Ectodermal cell (in vitro differentiated cells): ENCODE measurements around the gene IFI35.

Source experiments
- H3K27ac ChIP-seq: 2 replicates; pipeline ENCODE4 v1.7.0; 2013; ENCODE audit warnings: mild to moderate bottlenecking, low read depth, low read length; ENCODE audit not compliant: insufficient read depth, poor library complexity, severe bottlenecking
- H3K27me3 ChIP-seq: 2 replicates; pipeline ENCODE4 v1.7.0; 2013; ENCODE audit warnings: mild to moderate bottlenecking, low read length; ENCODE audit not compliant: insufficient read depth, control insufficient read depth, poor library complexity, severe bottlenecking
- H3K36me3 ChIP-seq: one replicate; pipeline ENCODE4 v1.7.0; 2013; ENCODE audit warnings: low read length; ENCODE audit not compliant: control insufficient read depth, insufficient read depth
- H3K4me1 ChIP-seq: one replicate; pipeline ENCODE4 v1.7.0; 2013; ENCODE audit warnings: low read length; ENCODE audit not compliant: control insufficient read depth, insufficient read depth
- H3K4me3 ChIP-seq: 2 replicates; pipeline ENCODE4 v1.7.0; 2013; ENCODE audit warnings: low read depth, low read length, control low read depth; ENCODE audit not compliant: insufficient read depth
- H3K9me3 ChIP-seq: 2 replicates; pipeline ENCODE4 v1.7.0; 2013; ENCODE audit warnings: mild to moderate bottlenecking, low read length, moderate library complexity; ENCODE audit not compliant: control insufficient read depth
- WGBS, 2 experiments: methylation state at CpG; one replicate each; pipeline ENCODE4 v1.1.7; 2013; ENCODE audit warnings: missing lambda C conversion rate in 2 of 2; 5-methylcytosine and 5-hydroxymethylcytosine counted together

IFI35 gene

GRCh38 chr17:43014649-43015542 lies 8.3 kb downstream of the IFI35 start:
- 87 to 89% methylated on average over 8 of the region's 8 CpGs for WGBS, 2 experiments
- H3K27ac ChIP-seq, result no peak overlapping the region
- H3K4me3 ChIP-seq, result no peak overlapping the region
- peaks cover 34% of the 10 kb centered on the region for H3K4me1 ChIP-seq
- no peaks in the 10 kb centered on the region for H3K27me3 ChIP-seq
- no peaks in the 10 kb centered on the region for H3K9me3 ChIP-seq
- H3K36me3 ChIP-seq, result peaks cover 5% of the 10 kb centered on the region

GRCh38 chr17:43015579-43015978 lies 9.0 kb downstream of the IFI35 start:
- no peak overlapping the region for H3K4me3 ChIP-seq
- 74% methylated on average over 9 of the region's 9 CpGs for WGBS, 2 experiments
- no peak overlapping the region for H3K27ac ChIP-seq
- H3K4me1 ChIP-seq, result peaks cover 41% of the 10 kb centered on the region
- H3K27me3 ChIP-seq, result no peaks in the 10 kb centered on the region
- H3K36me3 ChIP-seq, result peaks cover 5% of the 10 kb centered on the region
- no peaks in the 10 kb centered on the region for H3K9me3 ChIP-seq

- Histone ChIP-seq H3K27me3 (no peaks in the 10 kb centered on the region), H3K4me1 (peaks cover 41% of the 10 kb centered on the region), H3K9me3 (no peaks in the 10 kb centered on the region), H3K27ac (no peak overlapping the region), H3K36me3 (peaks cover 5% of the 10 kb centered on the region), H3K4me3 (no peak overlapping the region)
- WGBS, 2 experiments, result 95 to 96% methylated on average over 7 of the region's 7 CpGs
Measured at GRCh38 chr17:43016216-43016615, 9.6 kb downstream of the IFI35 start.

GRCh38 chr17:43018008-43018853 lies 11.6 kb downstream of the IFI35 start:
- Histone ChIP-seq H3K27ac (peak overlapping the region; percentile 69), H3K36me3 (peaks cover 5% of the 10 kb centered on the region), H3K9me3 (no peaks in the 10 kb centered on the region), H3K4me1 (peaks cover 41% of the 10 kb centered on the region), H3K4me3 (no peak overlapping the region), H3K27me3 (no peaks in the 10 kb centered on the region)
- WGBS, 2 experiments, result 83 to 85% methylated on average over 19 of the region's 19 CpGs

- H3K4me3 ChIP-seq, result no peak overlapping the region
- H3K27me3 ChIP-seq, result no peaks in the 10 kb centered on the region
- WGBS, 2 experiments, result 92 to 94% methylated on average over 4 of the region's 4 CpGs
- H3K9me3 ChIP-seq, result no peaks in the 10 kb centered on the region
- H3K4me1 ChIP-seq, result peaks cover 41% of the 10 kb centered on the region
- H3K36me3 ChIP-seq, result peaks cover 5% of the 10 kb centered on the region
- no peak overlapping the region for H3K27ac ChIP-seq
Measured at GRCh38 chr17:43018932-43019331, 12.3 kb downstream of the IFI35 start.

GRCh38 chr17:43019418-43019817 lies 12.8 kb downstream of the IFI35 start:
- Histone ChIP-seq H3K27me3 (no peaks in the 10 kb centered on the region), H3K9me3 (no peaks in the 10 kb centered on the region), H3K27ac (no peak overlapping the region), H3K4me1 (peaks cover 41% of the 10 kb centered on the region), H3K36me3 (peaks cover 5% of the 10 kb centered on the region), H3K4me3 (no peak overlapping the region)
- WGBS, 2 experiments, result 77 to 82% methylated on average over 7 of the region's 7 CpGs

GRCh38 chr17:43020030-43020621 lies 13.5 kb downstream of the IFI35 start:
- WGBS, 2 experiments, result 82 to 86% methylated on average over 6 of the region's 6 CpGs
- Histone ChIP-seq H3K4me3 (no peak overlapping the region), H3K27ac (no peak overlapping the region), H3K27me3 (no peaks in the 10 kb centered on the region), H3K9me3 (no peaks in the 10 kb centered on the region), H3K36me3 (peaks cover 5% of the 10 kb centered on the region), H3K4me1 (peaks cover 37% of the 10 kb centered on the region)

- Histone ChIP-seq H3K36me3 (peaks cover 5% of the 10 kb centered on the region), H3K27me3 (no peaks in the 10 kb centered on the region), H3K9me3 (no peaks in the 10 kb centered on the region), H3K27ac (peak overlapping the region; percentile 50), H3K4me1 (peaks cover 33% of the 10 kb centered on the region), H3K4me3 (peak overlapping the region; percentile 97)
- WGBS, 2 experiments, result 7 to 15% methylated on average over 26 to 36 of the region's 40 CpGs
Measured at GRCh38 chr17:43020789-43021740, 14.5 kb downstream of the IFI35 start.

GRCh38 chr17:43021741-43022512 lies 15.3 kb downstream of the IFI35 start, which contains the start of gene VAT1:
VAT1 (minus strand) TSS chr17:43022385; CDS start chr17:43022322, 63 bp downstream.
- Histone ChIP-seq H3K27ac (peak within 1 kb of the TSS; percentile 81), H3K4me1 (peaks cover 34% of the 10 kb centered on the region), H3K27me3 (no peaks in the 10 kb centered on the region), H3K9me3 (no peaks in the 10 kb centered on the region), H3K4me3 (peak within 1 kb of the TSS; percentile 97), H3K36me3 (peaks cover 5% of the 10 kb centered on the region)
- WGBS, 2 experiments, result 0% methylated on average over 78 to 80 of the region's 80 CpGs
